Panc1 (cell line): ENCODE data around the gene ADAD2.

Experiments used
- POLR2AphosphoS5 ChIP-seq: IDR thresholded peaks from 2 replicates; pipeline ENCODE4 v1.6.1; 2012; ENCODE audit warnings: mild to moderate bottlenecking, low read depth, low read length, moderate library complexity
- REST ChIP-seq, 2 experiments: IDR thresholded peaks; 2 replicates each; pipeline ENCODE4 v1.6.1; 2011 to 2012; ENCODE audit warnings: low read depth in 2 of 2, control low read depth in 1 of 2, low read length in 1 of 2, mild to moderate bottlenecking in 1 of 2, moderate library complexity in 1 of 2; ENCODE audit not compliant: insufficient read depth in 1 of 2
- SIN3A ChIP-seq: IDR thresholded peaks from 2 replicates; pipeline ENCODE4 v1.6.1; 2012; ENCODE audit warnings: low read depth, mild to moderate bottlenecking, low read length, moderate library complexity, borderline replicate concordance; ENCODE audit not compliant: insufficient read depth
- TF ChIP-seq, protein P1 (sequence below): fragments of 450-650 bp; IDR thresholded peaks from 2 replicates; pipeline ENCODE4 v1.5.1; 2017; ENCODE audit warnings: mild to moderate bottlenecking

DNA sequence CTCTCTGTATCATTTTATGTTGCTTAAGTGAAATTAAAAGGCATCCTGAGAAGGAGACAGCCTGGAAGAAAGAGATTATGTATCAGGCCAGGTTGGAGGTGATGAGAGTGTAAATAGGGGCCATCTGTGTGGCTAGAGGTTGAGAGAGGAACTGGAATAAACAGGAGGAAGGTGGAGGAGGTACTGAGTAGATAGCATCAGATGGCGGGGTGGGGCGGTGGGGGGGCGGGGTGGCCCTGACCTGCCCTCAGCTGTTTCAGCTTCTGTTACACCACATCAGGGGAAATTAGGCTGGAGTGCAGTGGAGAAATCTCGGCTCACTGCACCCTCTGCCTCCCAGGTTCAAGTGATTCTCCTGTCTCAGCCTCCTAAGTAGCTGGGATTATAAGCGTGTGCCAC is 55.7 kb downstream of the ADAD2 start:
- TF ChIP-seq, protein P1, sequence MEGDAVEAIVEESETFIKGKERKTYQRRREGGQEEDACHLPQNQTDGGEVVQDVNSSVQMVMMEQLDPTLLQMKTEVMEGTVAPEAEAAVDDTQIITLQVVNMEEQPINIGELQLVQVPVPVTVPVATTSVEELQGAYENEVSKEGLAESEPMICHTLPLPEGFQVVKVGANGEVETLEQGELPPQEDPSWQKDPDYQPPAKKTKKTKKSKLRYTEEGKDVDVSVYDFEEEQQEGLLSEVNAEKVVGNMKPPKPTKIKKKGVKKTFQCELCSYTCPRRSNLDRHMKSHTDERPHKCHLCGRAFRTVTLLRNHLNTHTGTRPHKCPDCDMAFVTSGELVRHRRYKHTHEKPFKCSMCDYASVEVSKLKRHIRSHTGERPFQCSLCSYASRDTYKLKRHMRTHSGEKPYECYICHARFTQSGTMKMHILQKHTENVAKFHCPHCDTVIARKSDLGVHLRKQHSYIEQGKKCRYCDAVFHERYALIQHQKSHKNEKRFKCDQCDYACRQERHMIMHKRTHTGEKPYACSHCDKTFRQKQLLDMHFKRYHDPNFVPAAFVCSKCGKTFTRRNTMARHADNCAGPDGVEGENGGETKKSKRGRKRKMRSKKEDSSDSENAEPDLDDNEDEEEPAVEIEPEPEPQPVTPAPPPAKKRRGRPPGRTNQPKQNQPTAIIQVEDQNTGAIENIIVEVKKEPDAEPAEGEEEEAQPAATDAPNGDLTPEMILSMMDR, result no peak
- no peak for TF ChIP-seq POLR2AphosphoS5
- TF ChIP-seq SIN3A, result no peak
- TF ChIP-seq REST (IDR thresholded peaks at IDR 0.05; ENCODE audit: insufficient read depth in 1 of 2, low read depth in 2 of 2, low read length in 1 of 2), result no peak
